GM21576 (cell line): ENCODE results near the gene TRIB2.

Experiments
- ATAC-seq: cut with Tn5 transposase; IDR thresholded peaks from one replicate; pipeline ENCODE4 v1.9.1; 2021; ENCODE audit warnings: mild to moderate bottlenecking, moderate library complexity; ENCODE audit not compliant: unreplicated experiment

The TRIB2 gene

GRCh38 chr2:12737738-12738485 is 21.2 kb downstream of the TRIB2 start:
- ATAC-seq, result no peak

GRCh38 chr2:12739721-12740254 is 23.1 kb downstream of the TRIB2 start:
- no peak for ATAC-seq

DNA sequence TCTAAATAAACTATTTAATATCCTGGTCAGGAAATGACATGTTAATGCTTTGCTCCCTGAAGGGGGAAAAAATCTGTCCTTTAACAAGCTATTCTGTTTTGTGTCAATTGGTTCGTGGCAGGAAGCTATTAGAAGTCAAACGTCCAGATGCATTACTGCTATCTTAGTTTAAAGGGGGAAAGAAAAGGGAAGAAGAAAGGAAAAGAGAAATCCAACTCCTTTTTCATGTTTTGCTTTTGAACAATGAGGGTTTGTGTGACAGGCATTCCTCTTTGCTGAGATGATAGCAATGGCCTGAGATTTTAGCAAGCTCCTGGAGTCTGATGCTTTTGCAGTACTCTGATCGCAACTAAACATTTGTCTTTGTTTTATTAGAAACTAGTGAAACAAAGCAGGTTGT is 24.6 kb downstream of the TRIB2 start:
- ATAC-seq, result no peak

GRCh38 chr2:12742891-12743290 is 26.2 kb downstream of the TRIB2 start:
- no peak for ATAC-seq

- ATAC-seq, result no peak
These were observed 33.6 kb downstream of the TRIB2 start for GRCh38 chr2:12750166-12750905.

DNA sequence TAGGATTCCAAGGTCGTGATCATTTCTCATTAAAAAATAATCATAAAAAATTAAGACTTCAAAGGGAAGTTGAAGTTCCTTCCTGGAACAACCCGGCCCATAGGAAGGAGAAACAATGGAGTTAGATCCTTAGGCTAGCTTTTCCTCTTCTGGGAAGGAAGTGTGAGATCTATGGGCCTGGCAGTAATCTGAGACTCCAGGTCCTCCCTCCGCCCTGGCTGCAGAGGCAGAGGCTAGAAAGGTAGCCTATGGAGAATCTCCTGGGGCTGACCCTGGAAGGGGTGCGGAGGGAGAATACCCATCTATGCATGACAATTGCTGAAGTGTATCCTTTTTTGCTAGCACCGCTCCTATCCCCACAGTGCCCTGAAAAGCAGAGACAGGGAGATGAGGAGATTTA is 37.9 kb downstream of the TRIB2 start:
- ATAC-seq, result no peak

GRCh38 chr2:12755384-12755783 is 38.6 kb downstream of the TRIB2 start:
- ATAC-seq, result no peak

- no peak for ATAC-seq
These were observed 42.5 kb downstream of the TRIB2 start for GRCh38 chr2:12759248-12759647.

GRCh38 chr2:12761104-12761503 is 44.4 kb downstream of the TRIB2 start:
- ATAC-seq, result no peak

GRCh38 chr2:12762337-12762736 is 45.6 kb downstream of the TRIB2 start:
- ATAC-seq, result no peak

- ATAC-seq, result no peak
These were observed 46.2 kb downstream of the TRIB2 start for GRCh38 chr2:12762976-12763375.

DNA sequence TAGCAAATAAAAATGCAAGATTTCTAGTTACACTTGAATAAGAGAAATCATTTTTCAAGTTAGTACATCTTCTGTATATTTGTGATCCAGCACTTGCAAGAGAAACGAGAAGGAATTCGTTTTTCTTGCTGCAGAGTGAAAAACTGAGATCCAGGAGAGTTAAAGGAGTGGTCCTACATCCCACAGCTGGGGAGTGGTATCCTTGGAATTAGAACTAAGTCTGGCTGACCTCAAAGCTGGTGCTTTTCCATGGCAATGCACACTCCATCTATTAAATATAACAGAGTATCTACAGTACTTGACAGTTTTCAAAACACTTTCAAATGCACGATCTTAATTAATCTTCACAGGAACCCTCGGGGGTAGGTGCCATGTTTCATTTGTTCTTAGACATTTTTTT is 46.8 kb downstream of the TRIB2 start:
- ATAC-seq, result no peak

DNA sequence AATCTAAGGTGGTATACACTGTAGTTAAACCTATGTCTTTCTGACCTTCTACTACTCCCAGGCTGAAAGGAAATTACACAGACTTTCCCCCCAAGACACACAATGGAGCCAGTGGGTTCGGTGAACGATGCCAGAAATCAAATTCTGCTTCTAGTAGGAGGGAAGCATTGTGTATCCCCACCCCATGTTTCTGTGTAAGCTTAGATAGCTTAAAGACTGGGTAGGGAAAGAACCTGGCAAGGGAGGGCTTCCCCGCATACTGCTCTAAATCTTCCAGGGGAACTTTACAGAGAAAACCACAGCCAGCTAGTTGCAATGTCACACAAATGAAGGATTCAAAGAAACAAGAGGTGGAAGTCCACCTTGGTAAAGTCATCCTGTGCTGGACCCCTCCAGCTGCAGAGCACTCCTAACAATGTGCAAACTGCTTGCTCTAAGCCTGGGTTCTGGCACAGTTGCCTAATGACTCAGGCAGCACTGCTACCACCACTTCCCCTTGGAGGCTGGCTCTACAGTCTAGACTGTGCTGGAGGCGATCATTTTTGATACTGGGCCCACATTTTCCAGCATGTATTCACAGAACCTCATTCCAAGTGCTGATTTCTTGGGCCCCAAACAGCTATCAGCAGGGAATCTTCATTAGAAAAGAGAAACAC is 47.5 kb downstream of the TRIB2 start:
- no peak for ATAC-seq

DNA sequence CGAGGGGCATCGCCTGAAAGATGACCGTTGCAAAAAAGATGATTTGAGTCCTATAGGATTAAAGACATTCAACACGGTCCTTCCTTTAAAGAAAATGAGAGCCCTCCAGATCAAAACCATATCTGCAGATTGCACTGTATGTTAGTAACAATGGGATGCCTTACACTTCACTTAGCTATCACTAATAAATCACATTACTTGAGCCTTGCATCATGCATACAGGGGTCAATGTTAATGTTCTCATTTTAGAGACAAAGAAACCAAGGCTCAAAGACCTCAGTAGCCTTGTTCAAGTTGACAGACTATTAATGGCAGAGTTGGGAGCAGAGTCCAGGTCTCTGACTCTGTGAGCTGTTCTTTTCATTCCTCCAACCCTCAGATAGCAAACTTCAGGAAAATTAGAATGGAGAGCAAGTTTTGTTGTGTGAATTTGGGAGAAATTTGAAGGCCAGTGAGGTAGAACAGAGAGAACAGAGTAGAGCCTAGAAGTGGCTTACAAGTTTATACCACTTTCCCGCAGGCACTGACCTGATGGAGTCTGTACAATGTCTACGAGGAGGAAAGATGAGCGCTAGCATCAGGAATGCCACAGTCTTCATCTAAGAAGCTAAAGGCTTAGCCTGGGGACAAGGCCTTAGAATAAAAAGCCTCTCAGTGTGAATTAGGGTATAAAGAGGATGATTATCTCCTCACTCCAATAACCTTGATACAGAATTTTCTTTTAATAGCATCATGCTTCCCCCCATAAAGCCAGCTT is 48.3 kb downstream of the TRIB2 start:
- ATAC-seq, result no peak

DNA sequence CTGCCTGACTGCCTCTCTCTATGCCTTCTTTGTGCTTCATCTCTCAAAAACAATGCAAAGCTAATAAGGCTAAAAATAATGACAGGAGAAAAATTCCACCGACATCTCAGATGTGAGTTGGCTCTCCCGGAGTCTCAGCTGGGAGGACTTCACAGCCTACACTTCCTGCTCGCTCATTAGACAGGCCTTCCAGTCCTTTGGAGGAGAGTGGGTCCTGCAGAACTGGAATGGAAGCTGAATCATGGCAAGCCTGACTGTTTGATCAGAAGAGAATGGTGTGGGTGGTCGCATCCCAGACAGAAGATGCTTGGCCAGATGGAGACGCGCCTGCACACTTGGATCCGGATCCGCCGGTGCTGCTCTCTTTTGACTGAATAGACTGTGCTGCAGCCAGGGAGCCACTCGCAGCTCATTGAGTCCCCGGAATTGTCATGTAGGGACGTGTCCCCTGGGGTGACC is 49.7 kb downstream of the TRIB2 start:
- no peak for ATAC-seq

DNA sequence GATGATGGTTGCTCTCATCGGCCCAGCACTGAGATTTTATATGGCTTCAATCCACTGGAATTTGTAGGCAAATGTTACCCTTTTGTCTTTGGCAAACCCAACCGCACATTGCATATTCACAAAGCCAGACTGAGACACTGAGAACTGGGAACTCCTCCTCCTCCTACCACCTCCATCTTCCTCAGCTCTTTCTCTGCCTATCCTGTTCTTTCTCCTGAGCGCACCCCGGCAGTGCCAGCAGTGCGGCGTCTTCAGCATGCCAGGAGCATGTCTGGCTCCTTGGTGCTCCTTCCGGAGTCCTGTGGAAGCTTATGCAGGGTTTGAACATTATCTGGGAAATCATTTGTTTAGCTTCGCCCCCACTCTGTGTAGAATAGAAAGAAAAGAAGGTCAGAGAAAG is 50.8 kb downstream of the TRIB2 start:
- no peak for ATAC-seq

- no peak for ATAC-seq
These were observed 51.4 kb downstream of the TRIB2 start for GRCh38 chr2:12767996-12768624.

GRCh38 chr2:12769492-12770105 is 52.9 kb downstream of the TRIB2 start:
- no peak for ATAC-seq

- ATAC-seq, result no peak
These were observed 53.7 kb downstream of the TRIB2 start for GRCh38 chr2:12770300-12770968.
